Measurements from ENCODE around the gene CMSS1.

CMSS1 gene

GRCh38 chr3:100001526-100002270 lies 184.0 kb downstream of the CMSS1 start:
- no peaks in the 10 kb centered on the region for H3K36me3 ChIP-seq (ENCODE audit: insufficient read depth, low read length)
- no peak overlapping the region for H2AFZ ChIP-seq (ENCODE audit: low read length)
- TF ChIP-seq EZH2 (IDR thresholded peaks at IDR 0.05; ENCODE audit: borderline replicate concordance, low read length), result no peak
- TF ChIP-seq, protein P1, sequence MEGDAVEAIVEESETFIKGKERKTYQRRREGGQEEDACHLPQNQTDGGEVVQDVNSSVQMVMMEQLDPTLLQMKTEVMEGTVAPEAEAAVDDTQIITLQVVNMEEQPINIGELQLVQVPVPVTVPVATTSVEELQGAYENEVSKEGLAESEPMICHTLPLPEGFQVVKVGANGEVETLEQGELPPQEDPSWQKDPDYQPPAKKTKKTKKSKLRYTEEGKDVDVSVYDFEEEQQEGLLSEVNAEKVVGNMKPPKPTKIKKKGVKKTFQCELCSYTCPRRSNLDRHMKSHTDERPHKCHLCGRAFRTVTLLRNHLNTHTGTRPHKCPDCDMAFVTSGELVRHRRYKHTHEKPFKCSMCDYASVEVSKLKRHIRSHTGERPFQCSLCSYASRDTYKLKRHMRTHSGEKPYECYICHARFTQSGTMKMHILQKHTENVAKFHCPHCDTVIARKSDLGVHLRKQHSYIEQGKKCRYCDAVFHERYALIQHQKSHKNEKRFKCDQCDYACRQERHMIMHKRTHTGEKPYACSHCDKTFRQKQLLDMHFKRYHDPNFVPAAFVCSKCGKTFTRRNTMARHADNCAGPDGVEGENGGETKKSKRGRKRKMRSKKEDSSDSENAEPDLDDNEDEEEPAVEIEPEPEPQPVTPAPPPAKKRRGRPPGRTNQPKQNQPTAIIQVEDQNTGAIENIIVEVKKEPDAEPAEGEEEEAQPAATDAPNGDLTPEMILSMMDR (IDR thresholded peaks at IDR 0.05; ENCODE audit: low read length), result no peak
- no peaks in the 10 kb centered on the region for H3K9me3 ChIP-seq (ENCODE audit: low read length)
- no peaks in the 10 kb centered on the region for H3K27me3 ChIP-seq (ENCODE audit: insufficient read depth, low read length)
- H3F3A ChIP-seq (ENCODE audit: insufficient read depth, low read length), result no peaks in the 10 kb centered on the region
- no peaks in the 10 kb centered on the region for H4K20me1 ChIP-seq (ENCODE audit: insufficient read depth, low read length)
- no peak overlapping the region for H3K4me2 ChIP-seq (ENCODE audit: low read length)
- no peak overlapping the region for H3K9ac ChIP-seq (ENCODE audit: low read length)
- H3K27ac ChIP-seq (ENCODE audit: low read depth, low read length, poor library complexity, severe bottlenecking), result no peak overlapping the region
- no peaks in the 10 kb centered on the region for H3K79me2 ChIP-seq (ENCODE audit: insufficient read depth, low read length)
- no peak overlapping the region for H3K4me3 ChIP-seq (ENCODE audit: low read depth, low read length, poor library complexity, severe bottlenecking)
- H3K4me1 ChIP-seq (ENCODE audit: insufficient read depth, low read length, severe bottlenecking), result no peaks in the 10 kb centered on the region
- H3K9me2 ChIP-seq (ENCODE audit: low read depth, low read length), result no peaks in the 10 kb centered on the region

- H3K36me3 ChIP-seq (ENCODE audit: insufficient read depth, low read length), result no peaks in the 10 kb centered on the region
- H4K20me1 ChIP-seq (ENCODE audit: insufficient read depth, low read length), result no peaks in the 10 kb centered on the region
- TF ChIP-seq EZH2 (IDR thresholded peaks at IDR 0.05; ENCODE audit: borderline replicate concordance, low read length), result no peak
- TF ChIP-seq, protein P1 (IDR thresholded peaks at IDR 0.05; ENCODE audit: low read length), result no peak
- no peak overlapping the region for H2AFZ ChIP-seq (ENCODE audit: low read length)
- H3K27ac ChIP-seq (ENCODE audit: low read depth, low read length, poor library complexity, severe bottlenecking), result no peak overlapping the region
- H3K27me3 ChIP-seq (ENCODE audit: insufficient read depth, low read length), result no peaks in the 10 kb centered on the region
- H3K4me3 ChIP-seq (ENCODE audit: low read depth, low read length, poor library complexity, severe bottlenecking), result no peak overlapping the region
- no peaks in the 10 kb centered on the region for H3F3A ChIP-seq (ENCODE audit: insufficient read depth, low read length)
- H3K9ac ChIP-seq (ENCODE audit: low read length), result no peak overlapping the region
- H3K9me3 ChIP-seq (ENCODE audit: low read length), result no peaks in the 10 kb centered on the region
- no peaks in the 10 kb centered on the region for H3K4me1 ChIP-seq (ENCODE audit: insufficient read depth, low read length, severe bottlenecking)
- no peaks in the 10 kb centered on the region for H3K79me2 ChIP-seq (ENCODE audit: insufficient read depth, low read length)
- H3K4me2 ChIP-seq (ENCODE audit: low read length), result no peak overlapping the region
- no peaks in the 10 kb centered on the region for H3K9me2 ChIP-seq (ENCODE audit: low read depth, low read length)
Observed at GRCh38 chr3:100002599-100003350, 185.1 kb downstream of the CMSS1 start.

- H3K4me1 ChIP-seq (ENCODE audit: insufficient read depth, low read length, severe bottlenecking), result no peaks in the 10 kb centered on the region
- no peaks in the 10 kb centered on the region for H3F3A ChIP-seq (ENCODE audit: insufficient read depth, low read length)
- H3K9me3 ChIP-seq (ENCODE audit: low read length), result no peaks in the 10 kb centered on the region
- H3K4me3 ChIP-seq (ENCODE audit: low read depth, low read length, poor library complexity, severe bottlenecking), result no peak overlapping the region
- H3K4me2 ChIP-seq (ENCODE audit: low read length), result no peak overlapping the region
- no peaks in the 10 kb centered on the region for H3K36me3 ChIP-seq (ENCODE audit: insufficient read depth, low read length)
- H3K27ac ChIP-seq (ENCODE audit: low read depth, low read length, poor library complexity, severe bottlenecking), result no peak overlapping the region
- H3K79me2 ChIP-seq (ENCODE audit: insufficient read depth, low read length), result no peaks in the 10 kb centered on the region
- no peaks in the 10 kb centered on the region for H4K20me1 ChIP-seq (ENCODE audit: insufficient read depth, low read length)
- H3K27me3 ChIP-seq (ENCODE audit: insufficient read depth, low read length), result no peaks in the 10 kb centered on the region
- H3K9ac ChIP-seq (ENCODE audit: low read length), result no peak overlapping the region
- TF ChIP-seq EZH2 (IDR thresholded peaks at IDR 0.05; ENCODE audit: borderline replicate concordance, low read length), result no peak
- TF ChIP-seq, protein P1 (IDR thresholded peaks at IDR 0.05; ENCODE audit: low read length), result no peak
- no peak overlapping the region for H2AFZ ChIP-seq (ENCODE audit: low read length)
- no peaks in the 10 kb centered on the region for H3K9me2 ChIP-seq (ENCODE audit: low read depth, low read length)
Observed at GRCh38 chr3:100003609-100004503, 186.2 kb downstream of the CMSS1 start.

All from OCI-LY1 (cell line).